IgD-negative memory B cell (primary cell): ENCODE measurements around the gene ORC3. TPM values are rescaled to one million over a fixed set of nuclear protein-coding genes. Genes with fewer than 3 reads are reported as not detected.
"Not testable (repeated sequence)": the region's sequence is repeated elsewhere in the genome, so short reads cannot be mapped to it uniquely, and the experiment has no call there.

ENCODE experiments used
- H3K27ac Mint-ChIP-seq, 3 donors: one replicate each; pipeline ENCODE4 v1.8.0; 2020 to 2022; ENCODE audit warnings: mild to moderate bottlenecking in 3 of 3, mixed read lengths in 3 of 3, moderate library complexity in 1 of 3
- H3K27me3 Mint-ChIP-seq: one replicate; pipeline ENCODE4 v1.8.0; 2021; ENCODE audit warnings: mixed read lengths
- H3K36me3 Mint-ChIP-seq: one replicate; pipeline ENCODE4 v1.8.0; 2020; ENCODE audit warnings: mild to moderate bottlenecking, mixed read lengths
- H3K4me1 Mint-ChIP-seq, 3 donors: one replicate each; pipeline ENCODE4 v1.8.0; 2020 to 2022; ENCODE audit warnings: mixed read lengths in 3 of 3, mild to moderate bottlenecking in 1 of 3
- H3K4me3 Mint-ChIP-seq, 4 donors: one replicate each; pipeline ENCODE4 v1.8.0; 2020 to 2022; ENCODE audit warnings: mild to moderate bottlenecking in 4 of 4, mixed read lengths in 4 of 4, moderate library complexity in 3 of 4
- H3K9me3 Mint-ChIP-seq, 3 donors: one replicate each; pipeline ENCODE4 v1.8.0; 2020 to 2021; ENCODE audit warnings: mixed read lengths in 3 of 3, mild to moderate bottlenecking in 1 of 3
- polyA plus RNA-seq: library from polyadenylated mRNA; unstranded; fragments of 300-500 nt; fragmentation: Illumina TruSeq; gene quantifications from one replicate; pipeline ENCODE4 v1.2.3, GENCODE V29; 2021

ORC3 gene
- polyA plus RNA-seq, 1 donor from 2014 or later: 29.7 TPM

GRCh38 chr6:87574237-87574804 lies 15.6 kb upstream of the ORC3 start:
- Mint-ChIP-seq H3K27me3 (no peaks in the 10 kb centered on the region), H3K9me3 (no peaks in the 10 kb centered on the region), H3K4me3 (peak overlapping the region in 2 of 4 donors; percentile 14 to 36)

GRCh38 chr6:87575423-87575822 lies 14.5 kb upstream of the ORC3 start:
- Mint-ChIP-seq H3K27me3 (no peaks in the 10 kb centered on the region), H3K36me3 (peaks cover 8% of the 10 kb centered on the region), H3K4me1 (peaks cover 37 to 45% (median 43%) of the 10 kb centered on the region in 3 donors), H3K27ac (no peak overlapping the region), H3K9me3 (no peaks in the 10 kb centered on the region), H3K4me3 (peak overlapping the region in 1 of 4 donors; percentile 23)

More at GRCh38 chr6:87574237-87574804, 15.6 kb upstream of the ORC3 start:
- H3K36me3 Mint-ChIP-seq: peaks cover 8% of the 10 kb centered on the region
- peaks cover 39 to 45% (median 42%) of the 10 kb centered on the region in 3 donors for H3K4me1 Mint-ChIP-seq
- H3K27ac Mint-ChIP-seq: peak overlapping the region in 2 of 3 donors; percentile 63 to 84

GRCh38 chr6:87583822-87584221 lies 6.1 kb upstream of the ORC3 start:
- Mint-ChIP-seq H3K9me3 (no peaks in the 10 kb centered on the region), H3K27ac (no peak overlapping the region), H3K36me3 (peaks cover 2% of the 10 kb centered on the region), H3K4me3 (peak overlapping the region in 1 of 4 donors; percentile 3), H3K27me3 (no peaks in the 10 kb centered on the region), H3K4me1 (peaks cover 29 to 42% (median 41%) of the 10 kb centered on the region in 3 donors)

- peaks cover 2% of the 10 kb centered on the region for H3K36me3 Mint-ChIP-seq
- no peak overlapping the region for H3K27ac Mint-ChIP-seq
- no peaks in the 10 kb centered on the region for H3K9me3 Mint-ChIP-seq
- peak overlapping the region in 1 of 4 donors; percentile 7 for H3K4me3 Mint-ChIP-seq
- H3K27me3 Mint-ChIP-seq: no peaks in the 10 kb centered on the region
- peaks cover 37 to 54% (median 54%) of the 10 kb centered on the region in 3 donors for H3K4me1 Mint-ChIP-seq
Measured at GRCh38 chr6:87586371-87587077, 3.4 kb upstream of the ORC3 start.

- no peaks in the 10 kb centered on the region for H3K9me3 Mint-ChIP-seq
- peak overlapping the region; percentile 83 to 99 (median 89) for H3K27ac Mint-ChIP-seq
- H3K36me3 Mint-ChIP-seq: peaks cover 4% of the 10 kb centered on the region
- no peaks in the 10 kb centered on the region for H3K27me3 Mint-ChIP-seq
- H3K4me1 Mint-ChIP-seq: peaks cover 43 to 53% (median 50%) of the 10 kb centered on the region in 3 donors
- peak overlapping the region; percentile 89 to 99 (median 96) for H3K4me3 Mint-ChIP-seq
Measured at GRCh38 chr6:87588756-87589407, 1.1 kb upstream of the ORC3 start.

GRCh38 chr6:87590417-87590880 lies 514 bp downstream of the ORC3 start:
- Mint-ChIP-seq H3K27ac (peak overlapping the region; percentile 83 to 99 (median 89)), H3K4me3 (peak overlapping the region; percentile 89 to 99 (median 96)), H3K36me3 (peaks cover 2% of the 10 kb centered on the region), H3K27me3 (no peaks in the 10 kb centered on the region), H3K4me1 (peaks cover 38 to 49% (median 39%) of the 10 kb centered on the region in 3 donors), H3K9me3 (no peaks in the 10 kb centered on the region)

GRCh38 chr6:87590990-87591389 lies 1.1 kb downstream of the ORC3 start:
- no peaks in the 10 kb centered on the region for H3K27me3 Mint-ChIP-seq
- H3K27ac Mint-ChIP-seq: peak overlapping the region in 1 of 3 donors; percentile 99
- H3K9me3 Mint-ChIP-seq: no peaks in the 10 kb centered on the region
- peak overlapping the region; percentile 89 to 99 (median 96) for H3K4me3 Mint-ChIP-seq
- H3K36me3 Mint-ChIP-seq: peaks cover 2% of the 10 kb centered on the region
- H3K4me1 Mint-ChIP-seq: peaks cover 36 to 45% (median 38%) of the 10 kb centered on the region in 3 donors

- Mint-ChIP-seq H3K36me3 (no peaks in the 10 kb centered on the region), H3K4me3 (no peak overlapping the region), H3K27ac (no peak overlapping the region), H3K27me3 (no peaks in the 10 kb centered on the region), H3K4me1 (no peaks in the 10 kb centered on the region), H3K9me3 (no peaks in the 10 kb centered on the region)
Measured at GRCh38 chr6:87600576-87600975, 10.6 kb downstream of the ORC3 start.

- H3K4me1 Mint-ChIP-seq: no peaks in the 10 kb centered on the region
Measured at GRCh38 chr6:87606199-87606598, 16.3 kb downstream of the ORC3 start.

GRCh38 chr6:87608802-87609201 lies 18.9 kb downstream of the ORC3 start:
- H3K4me3 Mint-ChIP-seq: no peak overlapping the region
- H3K27me3 Mint-ChIP-seq: no peaks in the 10 kb centered on the region
- H3K36me3 Mint-ChIP-seq: peaks cover 17% of the 10 kb centered on the region
- no peaks in the 10 kb centered on the region for H3K4me1 Mint-ChIP-seq
- H3K9me3 Mint-ChIP-seq: no peaks in the 10 kb centered on the region
- no peak overlapping the region for H3K27ac Mint-ChIP-seq

More at GRCh38 chr6:87606199-87606598, 16.3 kb downstream of the ORC3 start:
- Mint-ChIP-seq H3K27ac (no peak overlapping the region), H3K4me3 (no peak overlapping the region), H3K27me3 (no peaks in the 10 kb centered on the region), H3K9me3 (no peaks in the 10 kb centered on the region), H3K36me3 (peaks cover 12% of the 10 kb centered on the region)

GRCh38 chr6:87613018-87613417 lies 23.1 kb downstream of the ORC3 start:
- H3K4me1 Mint-ChIP-seq, H3K4me3 Mint-ChIP-seq, H3K27ac Mint-ChIP-seq, H3K9me3 Mint-ChIP-seq, H3K27me3 Mint-ChIP-seq: not testable (repeated sequence)
- H3K36me3 Mint-ChIP-seq: peaks cover 15% of the 10 kb centered on the region

- no peaks in the 10 kb centered on the region for H3K4me1 Mint-ChIP-seq
- no peak overlapping the region for H3K27ac Mint-ChIP-seq
- H3K27me3 Mint-ChIP-seq: no peaks in the 10 kb centered on the region
- peaks cover 0 to 3% (median 0%) of the 10 kb centered on the region in 3 donors for H3K9me3 Mint-ChIP-seq
- H3K36me3 Mint-ChIP-seq: peaks cover 12% of the 10 kb centered on the region
- no peak overlapping the region for H3K4me3 Mint-ChIP-seq
Measured at GRCh38 chr6:87617405-87617804, 27.5 kb downstream of the ORC3 start.

- Mint-ChIP-seq H3K36me3 (peaks cover 9% of the 10 kb centered on the region), H3K4me1 (no peaks in the 10 kb centered on the region), H3K4me3 (no peak overlapping the region), H3K9me3 (peaks cover 0 to 3% (median 0%) of the 10 kb centered on the region in 3 donors), H3K27me3 (no peaks in the 10 kb centered on the region), H3K27ac (peak overlapping the region in 1 of 3 donors; percentile 33)
Measured at GRCh38 chr6:87618531-87618930, 28.6 kb downstream of the ORC3 start.

GRCh38 chr6:87623248-87623647 lies 33.3 kb downstream of the ORC3 start:
- H3K4me1 Mint-ChIP-seq: peaks cover 0 to 1% (median 0%) of the 10 kb centered on the region in 3 donors
- H3K4me3 Mint-ChIP-seq: no peak overlapping the region
- H3K27ac Mint-ChIP-seq: no peak overlapping the region
- no peaks in the 10 kb centered on the region for H3K27me3 Mint-ChIP-seq
- H3K36me3 Mint-ChIP-seq: peaks cover 3% of the 10 kb centered on the region
- no peaks in the 10 kb centered on the region for H3K9me3 Mint-ChIP-seq

GRCh38 chr6:87628424-87628823 lies 38.5 kb downstream of the ORC3 start:
- Mint-ChIP-seq H3K36me3 (peaks cover 2% of the 10 kb centered on the region), H3K4me1 (peaks cover 0 to 5% (median 0%) of the 10 kb centered on the region in 3 donors), H3K27me3 (no peaks in the 10 kb centered on the region), H3K27ac (no peak overlapping the region), H3K4me3 (no peak overlapping the region), H3K9me3 (no peaks in the 10 kb centered on the region)
